Osteoblast (primary cell): ENCODE measurements around the gene FBXW4. TPM values are rescaled to one million over a fixed set of nuclear protein-coding genes. Genes with fewer than 3 reads are reported as not detected.
A peak's percentile ranks its signal among the peaks of the same experiment; 100 is the strongest.

Source experiments
- DNase-seq: peaks from one replicate; pipeline ENCODE4 v3.0.0; 2011; ENCODE audit warnings: low spot score, mixed read lengths; ENCODE audit not compliant: insufficient read length; ENCODE audit errors: missing footprints
- H2AFZ ChIP-seq: 2 replicates; pipeline ENCODE4 v1.6.0; 2011; ENCODE audit warnings: mild to moderate bottlenecking, low read length
- H3K27ac ChIP-seq: 2 replicates; pipeline ENCODE4 v1.5.1; 2011; ENCODE audit warnings: mild to moderate bottlenecking, low read depth, low read length, moderate library complexity
- H3K27me3 ChIP-seq: 2 replicates; pipeline ENCODE4 v1.6.0; 2012; ENCODE audit warnings: mild to moderate bottlenecking, control low read depth, inconsistent platforms, low read length, moderate library complexity; ENCODE audit not compliant: insufficient read depth
- H3K36me3 ChIP-seq: 2 replicates; pipeline ENCODE4 v1.5.1; 2011; ENCODE audit warnings: mild to moderate bottlenecking, low read length, control low read depth, moderate library complexity; ENCODE audit not compliant: insufficient read depth
- H3K4me1 ChIP-seq: 2 replicates; pipeline ENCODE4 v1.5.1; 2011; ENCODE audit warnings: mild to moderate bottlenecking, low read length, control low read depth, moderate library complexity; ENCODE audit not compliant: insufficient read depth
- H3K4me2 ChIP-seq: 2 replicates; pipeline ENCODE4 v1.6.0; 2011; ENCODE audit warnings: mild to moderate bottlenecking, low read length; ENCODE audit not compliant: insufficient read depth
- H3K4me3 ChIP-seq: fragments of 200-600 bp; sonication (generic); 3 replicates; pipeline ENCODE4 v1.5.1; 2012; ENCODE audit warnings: mild to moderate bottlenecking, low read length, inconsistent platforms; ENCODE audit not compliant: insufficient read depth
- H3K79me2 ChIP-seq: 2 replicates; pipeline ENCODE4 v1.6.0; 2012; ENCODE audit warnings: mild to moderate bottlenecking, low read length, control low read depth, inconsistent platforms; ENCODE audit not compliant: insufficient read depth
- H3K9me3 ChIP-seq: 2 replicates; pipeline ENCODE4 v1.5.1; 2011; ENCODE audit warnings: low read depth, low read length, control low read depth
- H4K20me1 ChIP-seq: 2 replicates; pipeline ENCODE4 v1.6.0; 2012; ENCODE audit warnings: mild to moderate bottlenecking, low read length, control low read depth; ENCODE audit not compliant: insufficient read depth
- total RNA-seq: library from RNA; depleted of rRNA; stranded (reverse); fragments of >200 nt; gene quantifications from 2 replicates; pipeline ENCODE4 v1.2.3, GENCODE V29; 2012
- TF ChIP-seq, protein P1 (sequence below): IDR thresholded peaks from 2 replicates; pipeline ENCODE4 v1.5.1; 2011; ENCODE audit warnings: mild to moderate bottlenecking, low read depth, low read length, moderate library complexity; ENCODE audit errors: extremely low read depth

The FBXW4 gene
- total RNA-seq, 1 donor = 40.2 TPM

DNA sequence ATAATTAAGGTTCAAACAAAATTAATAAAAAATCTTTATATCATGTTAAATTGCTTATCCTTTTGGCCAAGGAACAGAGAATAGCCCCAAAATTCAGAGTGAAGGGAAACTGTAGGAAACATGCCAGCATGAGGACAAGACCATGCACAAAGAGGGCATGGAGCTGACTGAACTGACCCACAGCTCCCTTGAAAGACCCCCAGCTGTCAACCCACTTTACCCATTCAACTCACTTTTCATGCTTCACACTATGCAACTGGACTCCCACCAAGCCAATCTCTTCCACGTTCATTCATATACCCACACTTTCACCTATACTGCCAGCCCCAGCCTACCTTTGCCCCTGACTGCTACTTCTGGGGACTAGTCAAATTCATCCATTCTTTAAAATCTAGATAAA, 10.2 kb downstream of the FBXW4 start:
- peaks cover 17% of the 10 kb centered on the region for H3K4me1 ChIP-seq

DNA sequence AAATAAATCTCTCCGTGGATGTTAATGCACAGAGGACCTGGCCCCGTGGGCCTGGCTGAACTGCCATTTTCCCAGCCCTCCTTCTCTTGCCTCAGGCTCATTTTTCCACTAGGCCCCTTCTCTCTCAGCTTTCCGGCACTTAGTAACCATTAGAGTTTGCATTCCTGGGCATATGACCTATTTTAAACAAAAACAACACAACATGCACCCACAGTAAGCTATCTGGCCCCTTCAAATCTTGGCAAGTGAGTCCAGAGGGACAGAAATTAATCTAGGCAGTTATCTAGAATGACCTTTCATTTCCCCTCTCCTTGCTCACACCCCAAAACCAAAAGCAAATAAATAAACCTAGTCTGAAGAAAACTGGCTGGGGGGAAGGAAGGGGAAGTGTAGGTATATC, 11.7 kb downstream of the FBXW4 start:
- no peak overlapping the region for H3K4me2 ChIP-seq
- no peaks in the 10 kb centered on the region for H3K9me3 ChIP-seq
- no peaks in the 10 kb centered on the region for H3K36me3 ChIP-seq
- H3K27ac ChIP-seq = no peak overlapping the region
- no peak overlapping the region for H2AFZ ChIP-seq
- H3K4me1 ChIP-seq = peaks cover 17% of the 10 kb centered on the region
- peaks cover 18% of the 10 kb centered on the region for H4K20me1 ChIP-seq
- no peak overlapping the region for H3K4me3 ChIP-seq
- no peak for DNase-seq
- H3K27me3 ChIP-seq = no peaks in the 10 kb centered on the region
- peaks cover 69% of the 10 kb centered on the region for H3K79me2 ChIP-seq
- TF ChIP-seq, protein P1, sequence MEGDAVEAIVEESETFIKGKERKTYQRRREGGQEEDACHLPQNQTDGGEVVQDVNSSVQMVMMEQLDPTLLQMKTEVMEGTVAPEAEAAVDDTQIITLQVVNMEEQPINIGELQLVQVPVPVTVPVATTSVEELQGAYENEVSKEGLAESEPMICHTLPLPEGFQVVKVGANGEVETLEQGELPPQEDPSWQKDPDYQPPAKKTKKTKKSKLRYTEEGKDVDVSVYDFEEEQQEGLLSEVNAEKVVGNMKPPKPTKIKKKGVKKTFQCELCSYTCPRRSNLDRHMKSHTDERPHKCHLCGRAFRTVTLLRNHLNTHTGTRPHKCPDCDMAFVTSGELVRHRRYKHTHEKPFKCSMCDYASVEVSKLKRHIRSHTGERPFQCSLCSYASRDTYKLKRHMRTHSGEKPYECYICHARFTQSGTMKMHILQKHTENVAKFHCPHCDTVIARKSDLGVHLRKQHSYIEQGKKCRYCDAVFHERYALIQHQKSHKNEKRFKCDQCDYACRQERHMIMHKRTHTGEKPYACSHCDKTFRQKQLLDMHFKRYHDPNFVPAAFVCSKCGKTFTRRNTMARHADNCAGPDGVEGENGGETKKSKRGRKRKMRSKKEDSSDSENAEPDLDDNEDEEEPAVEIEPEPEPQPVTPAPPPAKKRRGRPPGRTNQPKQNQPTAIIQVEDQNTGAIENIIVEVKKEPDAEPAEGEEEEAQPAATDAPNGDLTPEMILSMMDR = no peak

More for the DNA sequence above, 10.2 kb downstream of the FBXW4 start:
- Histone ChIP-seq H3K27ac (no peak overlapping the region), H2AFZ (no peak overlapping the region), H3K4me2 (no peak overlapping the region), H4K20me1 (peaks cover 18% of the 10 kb centered on the region), H3K9me3 (no peaks in the 10 kb centered on the region), H3K79me2 (peaks cover 80% of the 10 kb centered on the region), H3K36me3 (no peaks in the 10 kb centered on the region), H3K4me3 (no peak overlapping the region), H3K27me3 (no peaks in the 10 kb centered on the region)
- TF ChIP-seq, protein P1 = no peak
- no peak for DNase-seq

DNA sequence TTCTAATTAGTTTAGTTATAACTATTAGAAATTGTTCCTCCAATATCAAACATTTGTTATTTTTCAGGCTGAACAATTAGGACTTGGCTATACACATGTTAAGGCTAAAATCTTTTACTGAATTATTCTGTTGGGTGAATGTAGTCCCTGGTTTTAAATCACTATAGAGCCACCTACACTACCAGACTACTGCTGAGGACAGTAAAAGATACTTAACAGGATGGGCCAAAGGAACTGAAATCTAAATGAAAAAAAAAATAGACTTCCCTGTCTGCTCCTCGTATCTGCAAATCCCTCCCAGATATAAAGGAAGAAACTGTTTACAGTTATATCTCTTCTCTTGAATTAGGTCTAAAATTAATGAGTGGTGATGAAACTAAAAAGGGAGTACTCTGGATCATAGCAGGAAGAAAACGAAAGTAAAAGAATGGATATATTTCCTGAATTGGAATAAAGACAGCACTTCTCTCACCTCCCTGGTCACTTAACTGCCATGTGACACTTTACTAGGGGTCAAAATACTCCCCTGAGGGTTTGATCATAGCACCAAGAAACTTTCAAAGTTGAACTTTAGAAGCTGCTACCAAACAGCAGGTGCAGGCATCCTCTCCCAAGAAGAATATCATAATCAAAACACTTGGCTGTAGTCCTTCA, 12.7 kb downstream of the FBXW4 start:
- no peaks in the 10 kb centered on the region for H3K36me3 ChIP-seq
- H3K4me1 ChIP-seq = peaks cover 17% of the 10 kb centered on the region
- H3K4me3 ChIP-seq = peak overlapping the region; percentile 9
- H3K27me3 ChIP-seq = no peaks in the 10 kb centered on the region
- peaks cover 18% of the 10 kb centered on the region for H4K20me1 ChIP-seq
- DNase-seq = no peak
- H2AFZ ChIP-seq = no peak overlapping the region
- H3K79me2 ChIP-seq = peaks cover 61% of the 10 kb centered on the region
- TF ChIP-seq, protein P1 = no peak
- H3K27ac ChIP-seq = no peak overlapping the region
- H3K9me3 ChIP-seq = no peaks in the 10 kb centered on the region
- peak overlapping the region; percentile 42 for H3K4me2 ChIP-seq

DNA sequence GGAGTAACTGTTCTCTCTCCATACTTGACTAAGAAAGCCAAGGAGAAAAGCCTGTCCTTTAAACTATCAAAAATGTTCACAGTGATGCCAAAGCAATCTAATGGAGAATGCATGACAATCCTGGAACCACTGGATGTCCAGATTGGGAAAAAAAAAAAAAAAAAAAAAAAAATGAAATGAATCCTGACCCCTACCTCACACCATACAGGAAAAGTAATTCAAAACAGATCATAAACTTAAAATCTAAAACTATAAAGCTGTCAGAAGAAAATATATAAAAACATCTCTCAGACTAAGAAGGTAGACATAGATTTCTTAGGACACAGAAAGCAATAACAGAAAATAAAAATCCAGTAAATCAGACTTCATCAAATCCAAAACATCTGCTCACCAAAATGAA, 18.4 kb downstream of the FBXW4 start:
- Histone ChIP-seq H3K4me2 (no peak overlapping the region), H2AFZ (no peak overlapping the region), H3K79me2 (peaks cover 19% of the 10 kb centered on the region), H3K36me3 (peaks cover 12% of the 10 kb centered on the region), H3K27ac (no peak overlapping the region), H3K9me3 (no peaks in the 10 kb centered on the region), H4K20me1 (peaks cover 3% of the 10 kb centered on the region), H3K27me3 (no peaks in the 10 kb centered on the region), H3K4me3 (no peak overlapping the region), H3K4me1 (no peaks in the 10 kb centered on the region)
- no peak for DNase-seq
- TF ChIP-seq, protein P1 = no peak
